B cell (primary cell): ENCODE data around the gene ARID3A. TPM values are rescaled to one million over a fixed set of nuclear protein-coding genes. Genes with fewer than 3 reads are reported as not detected.

Experiments
- ATAC-seq: fragments of 200-7000 bp; cut with Tn5 transposase; one replicate; pipeline ENCODE4 v1.10.0; 2021; ENCODE audit warnings: low read depth, mild to moderate bottlenecking, moderate number of reproducible peaks, moderate library complexity
- CTCF ChIA-PET: fragments of 350-600 bp; sonication (Branson Sonifier 250); formaldehyde crosslinking; loops from one replicate; lab custom pipeline; 2021; ENCODE audit warnings: antibody characterized with exemption, inconsistent platforms; lab: Charles Lee
- POLR2A ChIA-PET: fragments of 350-600 bp; sonication (Branson Sonifier 250); formaldehyde crosslinking; loops from one replicate; lab custom pipeline; 2021; ENCODE audit warnings: antibody characterized with exemption; lab: Charles Lee
- DNase-seq: peaks from one replicate; pipeline ENCODE4 v3.0.0; 2013
- H2AFZ ChIP-seq: 2 replicates; pipeline ENCODE4 v1.6.1; 2012; ENCODE audit warnings: mild to moderate bottlenecking, low read depth, low read length; ENCODE audit not compliant: insufficient read depth, poor library complexity, severe bottlenecking
- H3K27ac ChIP-seq, 2 donors: 1 replicate in 1 of 2; 2 replicates in 1 of 2; pipeline ENCODE4 v1.5.1; 2012 to 2013; ENCODE audit warnings: low read length in 2 of 2, mild to moderate bottlenecking in 2 of 2, moderate library complexity in 1 of 2
- H3K27me3 ChIP-seq, 4 experiments: fragments of 200-600 bp in 1 of 4; sonication (generic) in 1 of 4; replicated peaks in 1 of 4; 1 replicate in 2 of 4; 2 replicates in 2 of 4; pipeline versions ENCODE4 v1.6.1 to v1.7.0; 2013 to 2016; ENCODE audit warnings: low read length in 3 of 4, mild to moderate bottlenecking in 2 of 4, mixed read lengths in 1 of 4, moderate library complexity in 1 of 4; ENCODE audit not compliant: insufficient read depth in 4 of 4, control insufficient read depth in 3 of 4; ENCODE audit errors: control extremely low read depth in 1 of 4
- H3K36me3 ChIP-seq, 2 experiments: replicated peaks in 1 of 2; 1 replicate in 1 of 2; 2 replicates in 1 of 2; pipeline versions ENCODE4 v1.6.1 to v1.7.1; 2013; ENCODE audit warnings: low read length in 1 of 2; ENCODE audit not compliant: insufficient read depth in 2 of 2, control insufficient read depth in 1 of 2; ENCODE audit errors: control extremely low read depth in 1 of 2, extremely low read depth in 1 of 2
- H3K4me1 ChIP-seq, 2 donors: fragments of 200-600 bp in 1 of 2; sonication (generic) in 1 of 2; 1 replicate in 1 of 2; 2 replicates in 1 of 2; pipeline versions ENCODE4 v1.5.1 to v1.6.1; 2013 to 2017; ENCODE audit warnings: low read length in 2 of 2; ENCODE audit not compliant: control insufficient read depth in 2 of 2, insufficient read depth in 2 of 2
- H3K4me2 ChIP-seq: replicated peaks from 2 replicates; pipeline ENCODE3; 2012; ENCODE audit warnings: mild to moderate bottlenecking, low read depth, low read length; ENCODE audit not compliant: poor library complexity, severe bottlenecking
- H3K4me3 ChIP-seq, 5 experiments: fragments of 200-600 bp in 1 of 5; sonication (generic) in 1 of 5; 1 replicate in 3 of 5; 2 replicates in 2 of 5; pipeline versions ENCODE4 v1.5.1 to v1.7.0; 2011 to 2016; ENCODE audit warnings: low read length in 4 of 5, mild to moderate bottlenecking in 4 of 5, low read depth in 2 of 5, control low read depth in 1 of 5, moderate library complexity in 1 of 5; ENCODE audit not compliant: insufficient read depth in 1 of 5; ENCODE audit errors: control extremely low read depth in 1 of 5, extremely low read depth in 1 of 5
- H3K79me2 ChIP-seq: fragments of 200-600 bp; sonication (generic); one replicate; pipeline ENCODE4 v1.6.0; 2016; ENCODE audit warnings: low read length; ENCODE audit not compliant: control insufficient read depth, insufficient read depth
- H3K9ac ChIP-seq: fragments of 200-600 bp; sonication (generic); 2 replicates; pipeline ENCODE4 v1.6.1; 2017; ENCODE audit warnings: mild to moderate bottlenecking, low read length, moderate library complexity
- H3K9me3 ChIP-seq, 3 donors: one replicate each; pipeline versions ENCODE4 v1.6.1 to v1.7.1; 2013; ENCODE audit warnings: low read length in 2 of 3; ENCODE audit not compliant: control insufficient read depth in 2 of 3, insufficient read depth in 1 of 3; ENCODE audit errors: control extremely low read depth in 1 of 3
- H4K20me1 ChIP-seq: 2 replicates; pipeline ENCODE4 v1.6.0; 2012; ENCODE audit warnings: mild to moderate bottlenecking, low read length; ENCODE audit not compliant: insufficient read depth, control insufficient read depth, poor library complexity, severe bottlenecking
- H3K27ac Mint-ChIP-seq: one replicate; pipeline ENCODE4 v1.8.0; 2021; ENCODE audit warnings: mixed read lengths
- H3K27me3 Mint-ChIP-seq: one replicate; pipeline ENCODE4 v1.8.0; 2021; ENCODE audit warnings: mixed read lengths
- H3K4me1 Mint-ChIP-seq: one replicate; pipeline ENCODE4 v1.8.0; 2021; ENCODE audit warnings: mixed read lengths
- H3K4me3 Mint-ChIP-seq: one replicate; pipeline ENCODE4 v1.8.0; 2021; ENCODE audit warnings: mixed read lengths
- H3K9me3 Mint-ChIP-seq: one replicate; pipeline ENCODE4 v1.8.0; 2022; ENCODE audit warnings: mixed read lengths; ENCODE audit not compliant: insufficient read depth
- EZH2 ChIP-seq: IDR thresholded peaks from 2 replicates; pipeline ENCODE4 v1.6.1; 2012; ENCODE audit warnings: borderline replicate concordance, low read depth, mild to moderate bottlenecking, moderate library complexity, low read length; ENCODE audit not compliant: insufficient read depth, poor library complexity, severe bottlenecking
- WGBS: methylation state at CpG from one replicate; pipeline ENCODE4 v1.1.5; 2013; ENCODE audit warnings: missing lambda C conversion rate; ENCODE audit not compliant: insufficient coverage; 5-methylcytosine and 5-hydroxymethylcytosine counted together
- intact Hi-C: fragments of 100-400 bp; cut with micrococcal nuclease; formaldehyde crosslinking; loops from one replicate; pipeline ENCODE4 v1.10.0; 2022
- polyA plus RNA-seq: library from polyadenylated mRNA; depleted of rRNA; stranded (reverse); fragments of >200 nt; gene quantifications from 2 replicates; pipeline ENCODE4 v1.2.3, GENCODE V29; 2012
- total RNA-seq, 2 donors: library from RNA; stranded (reverse); fragments of 120-200 nt in 1 of 2; gene quantifications; 1 replicate in 1 of 2; 2 replicates in 1 of 2; pipeline versions ENCODE4 v1.2.3 to v1.2.4, GENCODE V29; 2013 to 2022
- TF ChIP-seq, protein P1 (sequence below): fragments of 200-600 bp; IDR thresholded peaks from one replicate; pipeline ENCODE4 v1.8.0; 2022; ENCODE audit warnings: antibody characterized with exemption, mild to moderate bottlenecking

The ARID3A gene
- total and polyA plus RNA-seq, 2 donors (not counting 1 experiment from before 2014, with no cell fraction given), result 22.9 to 60.5 TPM

DNA sequence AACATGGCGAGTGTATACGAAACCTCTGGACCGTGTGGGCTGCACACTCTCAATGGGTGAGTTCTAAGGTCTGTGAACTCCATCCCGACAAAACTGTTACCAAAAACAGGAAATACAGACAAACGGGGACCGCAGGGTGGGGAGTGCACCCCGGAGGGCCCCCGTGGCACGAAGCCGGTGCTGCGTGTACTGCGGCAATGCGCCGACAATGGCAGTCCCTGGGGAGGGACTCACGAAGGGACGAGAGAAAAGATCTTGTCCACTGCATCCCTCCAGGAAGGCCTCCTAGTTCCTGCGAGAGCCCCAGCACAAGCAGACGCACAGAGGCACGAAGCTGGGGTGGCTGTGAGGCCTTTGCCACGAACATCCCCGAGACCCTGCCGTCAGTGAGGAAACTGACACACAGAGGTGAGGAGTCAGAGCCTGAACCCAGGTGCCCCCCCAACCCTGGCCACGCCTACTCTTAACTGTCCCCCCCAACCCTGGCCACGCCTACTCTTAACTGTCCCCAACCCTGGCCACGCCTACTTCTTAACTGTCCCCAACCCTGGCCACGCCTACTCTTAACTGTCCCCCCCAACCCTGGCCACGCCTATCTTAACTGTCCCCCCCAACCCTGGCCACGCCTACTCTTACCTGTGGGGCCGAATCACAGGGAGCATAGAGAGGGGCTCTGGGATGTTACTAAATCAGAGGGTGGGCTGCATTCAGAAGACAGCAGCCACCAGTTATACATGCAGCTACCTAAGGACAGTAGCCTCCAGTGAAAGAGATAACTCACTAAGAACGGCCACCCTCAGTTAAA, 37.1 kb upstream of the ARID3A start:
- peak overlapping the region; percentile 35 for H3K4me2 ChIP-seq
- CTCF ChIA-PET, result no interaction called here
- WGBS, result 93% methylated on average over 26 of the region's 30 CpGs
- H3K4me1 Mint-ChIP-seq, result peaks cover 14% of the 10 kb centered on the region
- DNase-seq (peak; percentile 75), ATAC-seq (no peak)
- H3K9me3 Mint-ChIP-seq, result no peaks in the 10 kb centered on the region
- H3K36me3 ChIP-seq, result peaks cover 0 to 50% of the 10 kb centered on the region in 2 experiments
- H3K4me3 Mint-ChIP-seq, result no peak overlapping the region
- no peaks in the 10 kb centered on the region for H3K27me3 Mint-ChIP-seq
- H3K9ac ChIP-seq, result no peak overlapping the region
- H3K4me1 ChIP-seq, result peaks cover 5 to 37% of the 10 kb centered on the region in 2 donors
- TF ChIP-seq, protein P1, sequence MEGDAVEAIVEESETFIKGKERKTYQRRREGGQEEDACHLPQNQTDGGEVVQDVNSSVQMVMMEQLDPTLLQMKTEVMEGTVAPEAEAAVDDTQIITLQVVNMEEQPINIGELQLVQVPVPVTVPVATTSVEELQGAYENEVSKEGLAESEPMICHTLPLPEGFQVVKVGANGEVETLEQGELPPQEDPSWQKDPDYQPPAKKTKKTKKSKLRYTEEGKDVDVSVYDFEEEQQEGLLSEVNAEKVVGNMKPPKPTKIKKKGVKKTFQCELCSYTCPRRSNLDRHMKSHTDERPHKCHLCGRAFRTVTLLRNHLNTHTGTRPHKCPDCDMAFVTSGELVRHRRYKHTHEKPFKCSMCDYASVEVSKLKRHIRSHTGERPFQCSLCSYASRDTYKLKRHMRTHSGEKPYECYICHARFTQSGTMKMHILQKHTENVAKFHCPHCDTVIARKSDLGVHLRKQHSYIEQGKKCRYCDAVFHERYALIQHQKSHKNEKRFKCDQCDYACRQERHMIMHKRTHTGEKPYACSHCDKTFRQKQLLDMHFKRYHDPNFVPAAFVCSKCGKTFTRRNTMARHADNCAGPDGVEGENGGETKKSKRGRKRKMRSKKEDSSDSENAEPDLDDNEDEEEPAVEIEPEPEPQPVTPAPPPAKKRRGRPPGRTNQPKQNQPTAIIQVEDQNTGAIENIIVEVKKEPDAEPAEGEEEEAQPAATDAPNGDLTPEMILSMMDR, result no peak
- no peak for TF ChIP-seq EZH2
- peak overlapping the region in 1 of 2 donors; percentile 48 for H3K27ac ChIP-seq
- intact Hi-C loops, result no loop called here
- H3K79me2 ChIP-seq, result peaks cover 52% of the 10 kb centered on the region
- POLR2A ChIA-PET, result interaction anchor here (1.3 kb wide), 1 partner anchor 21 kb away, joined by 3 read pairs; no protein-coding TSS in a partner anchor
- no peaks in the 10 kb centered on the region for H3K27me3 ChIP-seq
- no peak overlapping the region for H3K27ac Mint-ChIP-seq
- H4K20me1 ChIP-seq, result peaks cover 34% of the 10 kb centered on the region
- H2AFZ ChIP-seq, result no peak overlapping the region
- peak overlapping the region in 1 of 5 experiments; percentile 21 for H3K4me3 ChIP-seq
- H3K9me3 ChIP-seq, result no peaks in the 10 kb centered on the region

DNA sequence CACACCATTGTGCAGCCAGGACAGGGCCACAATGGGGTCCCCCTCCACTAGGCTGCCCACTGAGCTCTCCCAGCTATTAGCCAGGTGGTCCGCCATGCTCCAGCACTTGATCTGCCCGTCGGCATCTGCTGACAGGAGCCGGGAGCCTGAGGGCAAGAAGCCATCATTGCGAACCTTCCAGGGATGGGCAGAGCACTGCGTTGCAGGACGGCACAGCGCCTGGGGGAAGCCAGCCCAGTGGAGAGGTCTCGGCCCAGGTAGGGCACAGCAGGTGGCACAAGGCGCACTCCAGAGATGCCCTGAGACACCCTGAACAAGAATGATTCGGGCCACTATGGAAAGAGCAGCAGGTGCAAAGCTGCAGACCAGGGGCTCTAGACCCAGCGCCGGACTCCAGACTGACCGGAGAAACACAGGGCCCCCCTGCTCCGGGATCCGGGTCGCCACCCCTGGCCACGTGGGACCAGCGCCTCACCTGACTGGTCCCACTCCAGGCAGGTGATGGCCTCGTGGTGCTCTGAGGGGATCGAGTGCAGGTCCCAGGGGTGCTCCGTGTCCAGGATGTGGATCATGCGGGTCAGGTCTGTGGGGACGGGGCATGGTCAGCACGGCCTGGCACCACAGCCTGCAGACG, 36.1 kb upstream of the ARID3A start:
- intact Hi-C loops, result no loop called here
- H3K9me3 ChIP-seq, result no peaks in the 10 kb centered on the region

More for the DNA sequence above, 36.1 kb upstream of the ARID3A start:
- no peak for ATAC-seq
- Mint-ChIP-seq H3K27ac (peak overlapping the region; percentile 56), H3K4me1 (peaks cover 14% of the 10 kb centered on the region), H3K4me3 (peak overlapping the region; percentile 66), H3K9me3 (no peaks in the 10 kb centered on the region), H3K27me3 (no peaks in the 10 kb centered on the region)
- no peak overlapping the region for H3K9ac ChIP-seq
- H3K4me3 ChIP-seq, result no peak overlapping the region
- no peaks in the 10 kb centered on the region for H3K27me3 ChIP-seq
- no peak overlapping the region for H3K4me2 ChIP-seq
- H3K36me3 ChIP-seq, result peaks cover 0 to 40% of the 10 kb centered on the region in 2 experiments
- ChIA-PET CTCF (no interaction called here), POLR2A (no interaction called here)
- H3K4me1 ChIP-seq, result peaks cover 5 to 38% of the 10 kb centered on the region in 2 donors
- no peak overlapping the region for H2AFZ ChIP-seq
- H3K79me2 ChIP-seq, result peaks cover 44% of the 10 kb centered on the region
- TF ChIP-seq, protein P1, result no peak
- no peak for TF ChIP-seq EZH2
- no peak for DNase-seq
- no peak overlapping the region for H3K27ac ChIP-seq
- H4K20me1 ChIP-seq, result peaks cover 26% of the 10 kb centered on the region
- WGBS, result 96% methylated on average over 26 of the region's 26 CpGs
